ENCODE measurements around the gene EIF5AL1. TPM values are rescaled to one million over a fixed set of nuclear protein-coding genes. Genes with fewer than 3 reads are reported as not detected.
"Not testable (repeated sequence)": the region's sequence is repeated elsewhere in the genome, so short reads cannot be mapped to it uniquely, and the experiment has no call there.

The EIF5AL1 gene
- total RNA-seq, 1 donor from 2014 or later, result 0.34 TPM

DNA sequence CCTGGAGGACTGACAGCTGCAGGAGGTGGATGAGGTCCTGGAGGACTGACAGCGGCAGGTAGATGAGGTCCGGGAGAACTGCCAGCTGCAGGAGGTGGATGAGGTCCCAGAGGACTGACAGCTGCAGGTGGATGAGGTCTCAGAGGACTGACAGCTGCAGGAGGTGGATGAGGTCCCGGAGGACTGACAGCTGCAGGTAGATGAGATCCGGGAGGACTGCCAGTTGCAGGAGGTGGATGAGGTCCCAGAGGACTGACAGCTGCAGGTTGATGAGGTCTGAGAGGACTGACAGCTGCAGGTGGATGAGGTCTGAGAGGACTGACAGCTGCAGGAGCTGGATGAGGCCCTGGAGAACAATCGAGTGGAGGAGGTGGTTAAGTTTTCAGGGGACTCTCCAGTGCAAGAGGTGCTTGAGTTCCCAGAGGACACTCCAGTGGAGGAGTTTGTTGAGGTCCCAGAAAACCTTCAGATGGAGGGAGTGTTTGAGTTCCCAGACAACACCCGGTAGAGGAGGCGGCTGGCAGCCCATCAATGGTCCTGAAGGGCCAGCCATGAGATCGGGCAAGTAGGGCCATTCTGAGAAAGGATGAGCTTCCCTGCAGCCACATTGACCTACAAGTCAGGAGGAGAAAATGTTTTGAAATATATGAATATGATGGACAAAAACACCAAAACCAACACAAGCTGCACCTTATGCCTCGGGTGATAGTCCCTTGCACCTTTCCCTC, 4.7 kb upstream of the EIF5AL1 start:
- DNase-seq (ENCODE audit: low spot score), result no peak
- Mint-ChIP-seq H3K36me3 (ENCODE audit: low read depth) (no peaks in the 10 kb centered on the region), H3K4me3 (no peak overlapping the region), H3K27me3 (ENCODE audit: insufficient read depth) (peaks cover 15% of the 10 kb centered on the region), H3K27ac (no peak overlapping the region), H3K9me3 (no peaks in the 10 kb centered on the region), H3K4me1 (ENCODE audit: low read depth) (peaks cover 15% of the 10 kb centered on the region)
- intact Hi-C loops (cut with micrococcal nuclease), result no loop called here

DNA sequence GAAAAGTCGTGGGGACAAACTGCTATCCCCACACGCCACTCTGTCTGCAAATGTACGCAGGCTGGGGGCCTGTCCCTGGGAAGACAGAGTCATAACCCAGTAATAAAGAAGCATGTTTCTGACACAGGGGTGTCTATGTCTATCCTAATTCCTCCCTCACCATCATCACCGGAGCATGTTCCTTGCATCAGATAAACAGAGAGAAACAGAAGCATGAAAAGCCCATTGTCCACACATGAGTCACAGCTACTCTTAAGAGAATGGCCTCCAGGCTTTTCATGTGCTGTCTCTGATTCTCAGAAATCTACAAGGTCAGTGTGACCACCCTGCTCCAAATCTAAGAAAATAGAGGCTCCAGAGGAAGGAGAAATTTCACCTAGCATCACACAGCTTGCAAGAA, 4.1 kb upstream of the EIF5AL1 start:
- H3K27ac Mint-ChIP-seq; DNase-seq (ENCODE audit: low spot score); H3K36me3 Mint-ChIP-seq (ENCODE audit: low read depth); H3K9me3 Mint-ChIP-seq; intact Hi-C loops (cut with micrococcal nuclease); H3K4me3 Mint-ChIP-seq: not testable (repeated sequence)
- Mint-ChIP-seq H3K27me3 (ENCODE audit: insufficient read depth) (peaks cover 13% of the 10 kb centered on the region), H3K4me1 (ENCODE audit: low read depth) (peaks cover 15% of the 10 kb centered on the region)

DNA sequence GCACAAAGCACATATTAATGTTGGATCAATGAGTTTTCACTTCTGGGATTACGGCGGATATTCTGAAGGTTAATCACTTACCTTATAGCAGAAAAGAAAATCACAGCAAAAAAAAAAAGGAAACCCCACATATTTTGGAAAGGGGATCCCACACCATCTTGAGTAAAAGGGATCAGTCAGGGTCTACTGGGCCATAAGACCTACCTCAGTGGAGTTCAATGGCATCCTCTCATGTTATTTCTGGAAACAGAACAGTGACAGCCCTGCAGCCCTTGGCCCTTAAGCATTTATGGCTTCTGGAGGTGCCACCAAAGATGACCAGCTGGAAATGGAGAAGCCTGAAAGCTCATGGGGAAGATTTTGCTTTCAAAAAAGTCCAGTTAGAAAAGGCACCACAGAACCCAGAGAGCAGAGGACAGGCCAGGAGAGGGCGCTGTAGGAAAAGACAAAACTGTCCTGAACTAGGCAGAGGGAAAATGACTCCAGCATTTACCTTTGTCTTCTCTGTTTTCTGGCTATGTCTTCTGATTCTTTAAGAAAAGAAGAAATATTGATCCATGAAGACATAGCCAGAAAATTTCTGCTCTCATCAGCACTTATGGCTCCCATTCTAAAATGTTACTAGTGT, 2.9 kb upstream of the EIF5AL1 start:
- H3K4me3 Mint-ChIP-seq; intact Hi-C loops (cut with micrococcal nuclease); H3K27ac Mint-ChIP-seq; H3K36me3 Mint-ChIP-seq (ENCODE audit: low read depth); H3K27me3 Mint-ChIP-seq (ENCODE audit: insufficient read depth); DNase-seq (ENCODE audit: low spot score); H3K9me3 Mint-ChIP-seq: not testable (repeated sequence)
- H3K4me1 Mint-ChIP-seq (ENCODE audit: low read depth), result peaks cover 15% of the 10 kb centered on the region

DNA sequence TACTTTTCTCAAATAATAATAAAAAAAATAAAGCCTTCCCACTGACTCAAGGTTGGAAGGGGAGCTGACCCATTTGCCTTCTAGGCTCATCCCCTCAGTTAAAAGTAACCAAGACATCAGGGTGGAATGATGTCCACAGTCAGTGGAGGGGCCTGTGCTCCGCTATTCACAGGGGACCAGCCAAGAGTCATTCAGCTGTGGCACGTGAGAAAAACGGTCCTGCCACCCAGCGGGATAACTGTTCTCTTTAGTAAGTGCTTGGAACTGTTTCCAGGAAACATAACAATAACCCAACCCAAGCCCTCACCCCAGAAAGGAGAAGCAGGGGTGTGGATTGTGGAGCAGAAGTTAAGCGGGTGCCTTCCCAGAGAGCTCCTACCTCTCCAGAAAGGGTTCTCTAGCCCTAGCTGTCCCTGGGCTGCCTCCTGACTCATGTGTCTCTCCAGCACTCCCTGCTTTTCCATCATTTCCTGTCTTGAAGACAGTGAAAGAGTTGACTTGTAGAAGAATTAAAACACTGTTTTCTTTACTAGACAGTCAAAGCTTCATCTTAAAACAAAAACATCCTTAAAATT, 2.3 kb upstream of the EIF5AL1 start:
- H3K36me3 Mint-ChIP-seq (ENCODE audit: low read depth); H3K27ac Mint-ChIP-seq; H3K27me3 Mint-ChIP-seq (ENCODE audit: insufficient read depth); DNase-seq (ENCODE audit: low spot score); H3K9me3 Mint-ChIP-seq; H3K4me3 Mint-ChIP-seq; intact Hi-C loops (cut with micrococcal nuclease): not testable (repeated sequence)
- H3K4me1 Mint-ChIP-seq (ENCODE audit: low read depth), result peaks cover 15% of the 10 kb centered on the region

DNA sequence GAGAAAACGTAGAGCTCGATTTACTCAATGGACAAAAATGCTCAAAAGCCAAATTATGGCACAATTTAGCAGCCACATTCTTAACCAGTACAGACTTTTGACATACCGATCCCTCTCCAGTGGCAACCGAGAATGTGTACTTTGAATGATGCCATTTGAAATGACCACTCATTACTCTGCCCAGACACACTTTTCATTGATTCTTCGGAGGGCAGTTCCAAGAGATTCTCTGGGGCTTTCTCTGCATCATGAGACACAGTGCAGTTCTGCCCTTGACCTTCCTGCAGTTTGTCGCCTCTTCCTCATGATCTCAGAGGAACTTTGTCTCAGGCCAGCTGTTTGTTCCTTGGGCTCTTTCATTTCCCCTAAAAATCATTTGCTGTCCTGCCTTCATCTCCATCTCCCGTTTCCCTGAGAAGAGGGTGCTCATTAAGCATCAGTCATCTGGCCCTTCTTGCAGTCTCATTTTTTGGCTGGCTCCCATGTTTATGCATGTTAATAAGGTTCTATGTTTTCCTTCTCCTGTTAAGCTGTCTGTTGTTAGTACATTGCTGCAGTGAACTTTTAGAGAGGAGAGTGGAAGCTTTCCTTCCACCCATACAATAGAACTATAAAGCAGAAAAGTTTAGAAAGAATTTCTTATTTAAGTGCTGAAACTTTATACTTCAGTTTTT, 4.3 kb downstream of the EIF5AL1 start:
- intact Hi-C loops (cut with micrococcal nuclease); DNase-seq (ENCODE audit: low spot score); H3K27me3 Mint-ChIP-seq (ENCODE audit: insufficient read depth); H3K27ac Mint-ChIP-seq; H3K9me3 Mint-ChIP-seq; H3K4me3 Mint-ChIP-seq; H3K4me1 Mint-ChIP-seq (ENCODE audit: low read depth); H3K36me3 Mint-ChIP-seq (ENCODE audit: low read depth): not testable (repeated sequence)

DNA sequence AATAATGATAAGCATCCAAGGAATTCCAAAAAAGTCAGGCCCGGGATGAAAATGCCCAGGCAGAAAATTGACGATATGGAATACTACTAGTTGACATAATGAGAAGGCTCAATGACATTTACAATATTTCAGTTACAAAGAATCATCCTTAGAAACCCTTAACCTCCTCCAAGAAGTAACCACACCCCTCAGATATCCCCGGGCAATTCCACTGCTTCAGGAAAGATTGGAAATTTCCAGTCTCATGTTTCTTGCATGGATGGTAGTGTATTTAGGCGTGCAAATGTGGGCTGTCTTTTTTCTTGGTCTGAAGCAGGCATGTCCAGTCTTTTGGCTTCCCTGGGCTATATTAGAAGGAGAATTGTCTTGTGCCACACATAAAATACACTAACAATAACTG, 5.2 kb downstream of the EIF5AL1 start:
- H3K9me3 Mint-ChIP-seq; H3K27ac Mint-ChIP-seq; H3K4me3 Mint-ChIP-seq; intact Hi-C loops (cut with micrococcal nuclease); H3K36me3 Mint-ChIP-seq (ENCODE audit: low read depth); DNase-seq (ENCODE audit: low spot score); H3K27me3 Mint-ChIP-seq (ENCODE audit: insufficient read depth); H3K4me1 Mint-ChIP-seq (ENCODE audit: low read depth): not testable (repeated sequence)

DNA sequence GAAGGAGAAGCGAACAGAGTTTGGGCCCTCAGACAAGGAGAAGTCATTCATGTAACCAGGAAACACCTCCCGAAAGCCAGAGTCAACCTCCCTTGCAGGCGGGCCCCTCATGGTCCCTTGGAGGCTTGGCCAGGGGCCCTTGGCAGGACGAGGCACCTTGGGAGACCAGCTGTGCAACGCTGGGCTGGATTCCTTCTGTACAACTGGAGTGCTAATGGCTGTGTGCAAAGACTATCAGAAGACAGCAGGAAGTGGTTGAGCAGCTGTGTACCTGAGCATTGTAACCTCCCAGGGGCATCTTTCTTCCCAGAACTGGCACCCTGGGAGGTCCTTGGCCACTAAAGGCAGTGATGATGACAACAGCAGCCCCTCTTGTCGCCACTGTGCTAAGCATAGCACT, 9.4 kb downstream of the EIF5AL1 start:
- DNase-seq (ENCODE audit: low spot score); H3K4me3 Mint-ChIP-seq; intact Hi-C loops (cut with micrococcal nuclease); H3K27me3 Mint-ChIP-seq (ENCODE audit: insufficient read depth); H3K9me3 Mint-ChIP-seq; H3K36me3 Mint-ChIP-seq (ENCODE audit: low read depth); H3K27ac Mint-ChIP-seq; H3K4me1 Mint-ChIP-seq (ENCODE audit: low read depth): not testable (repeated sequence)

DNA sequence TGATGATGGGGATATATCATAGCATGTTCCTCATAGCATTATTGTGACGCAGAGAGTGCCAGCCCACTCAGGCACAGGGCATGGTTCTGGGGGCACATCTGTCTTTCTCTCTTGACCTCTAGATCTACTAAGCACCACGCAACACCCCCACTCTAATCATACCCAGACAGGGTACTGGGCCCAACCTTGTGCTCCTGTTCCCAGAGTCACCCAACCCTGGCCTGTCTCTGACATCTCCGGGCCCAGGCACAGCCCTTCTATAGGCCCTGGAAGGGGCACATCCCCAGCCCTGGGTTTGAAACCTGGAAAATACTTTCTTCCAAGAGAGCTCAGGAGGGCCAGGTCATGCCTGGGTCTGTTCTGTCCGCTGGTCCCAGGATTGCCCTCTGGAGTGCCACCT, 10.1 kb downstream of the EIF5AL1 start:
- H3K36me3 Mint-ChIP-seq (ENCODE audit: low read depth), result not testable (repeated sequence)

DNA sequence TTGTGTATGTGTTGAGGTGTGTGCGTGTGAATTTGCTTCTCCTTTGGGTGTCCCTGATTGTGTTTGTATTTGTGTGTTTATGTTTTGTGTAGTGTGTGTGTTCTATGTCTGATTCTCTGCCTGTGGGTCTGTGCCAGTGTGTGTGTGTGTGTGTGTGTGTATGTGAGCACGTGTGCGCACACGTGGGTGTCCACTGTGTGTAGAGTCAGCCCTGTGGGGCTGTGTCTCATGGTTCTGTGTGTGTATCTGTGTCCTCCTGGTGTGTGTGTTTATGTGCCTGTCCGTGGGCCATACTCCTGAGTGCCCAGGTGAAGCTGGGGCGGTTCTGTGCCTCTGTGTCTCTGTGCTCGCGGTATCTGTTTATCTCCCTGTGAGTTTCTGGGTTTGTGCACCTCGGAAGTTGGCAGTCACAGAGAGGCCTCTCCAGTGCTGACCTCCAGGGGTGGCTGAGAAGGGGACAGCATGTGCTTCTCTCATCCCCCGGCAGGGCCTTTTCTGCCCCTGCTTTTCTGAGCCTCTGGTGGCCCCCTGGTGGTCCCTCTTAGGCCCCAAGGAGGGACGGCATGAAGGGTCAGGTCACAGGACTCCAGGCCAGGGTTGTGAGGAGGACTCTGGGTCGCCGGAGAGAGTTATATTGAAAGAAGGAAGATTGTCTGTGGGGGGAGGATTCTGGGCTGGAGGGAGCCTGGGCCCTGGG, 11.0 kb downstream of the EIF5AL1 start:
- H3K36me3 Mint-ChIP-seq (ENCODE audit: low read depth); H3K27me3 Mint-ChIP-seq (ENCODE audit: insufficient read depth); DNase-seq (ENCODE audit: low spot score); H3K4me3 Mint-ChIP-seq; H3K9me3 Mint-ChIP-seq; H3K4me1 Mint-ChIP-seq (ENCODE audit: low read depth); intact Hi-C loops (cut with micrococcal nuclease); H3K27ac Mint-ChIP-seq: not testable (repeated sequence)

More for the DNA sequence above, 10.1 kb downstream of the EIF5AL1 start:
- H3K27me3 Mint-ChIP-seq (ENCODE audit: insufficient read depth); H3K4me3 Mint-ChIP-seq; DNase-seq (ENCODE audit: low spot score); H3K27ac Mint-ChIP-seq; H3K9me3 Mint-ChIP-seq; intact Hi-C loops (cut with micrococcal nuclease); H3K4me1 Mint-ChIP-seq (ENCODE audit: low read depth): not testable (repeated sequence)

DNA sequence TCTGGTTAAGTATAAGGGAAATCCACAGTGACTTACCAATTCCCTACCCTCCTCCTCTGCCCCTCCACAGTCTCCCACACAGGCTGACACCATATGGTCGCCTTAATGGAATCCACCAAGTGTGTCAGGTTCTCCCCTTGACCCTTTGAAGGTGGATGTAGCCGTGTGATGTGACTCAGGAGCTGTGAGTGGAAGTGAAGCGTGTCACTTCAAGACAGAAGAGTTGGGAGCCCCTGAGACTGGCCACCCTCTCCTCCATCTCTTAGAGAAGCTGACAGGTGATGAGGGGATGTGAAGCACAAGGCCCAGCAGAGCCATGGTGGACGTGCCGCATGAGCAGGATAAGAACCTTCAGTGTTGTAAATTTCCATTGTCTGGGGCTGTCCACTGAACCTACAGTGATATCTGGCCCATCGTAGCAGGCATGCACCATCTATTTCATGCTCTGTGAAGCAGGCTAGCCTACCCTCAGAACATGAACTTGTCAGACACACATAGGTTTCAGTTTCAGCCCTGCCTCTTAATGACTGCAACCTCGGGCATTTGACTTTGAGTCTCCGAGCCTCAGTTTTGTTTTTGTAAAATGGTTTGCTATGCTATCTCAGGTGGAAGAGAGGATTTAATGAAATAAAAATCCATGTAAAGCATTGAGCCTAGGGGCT, 12.8 kb downstream of the EIF5AL1 start:
- intact Hi-C loops (cut with micrococcal nuclease); H3K27ac Mint-ChIP-seq; H3K9me3 Mint-ChIP-seq; H3K4me1 Mint-ChIP-seq (ENCODE audit: low read depth); H3K36me3 Mint-ChIP-seq (ENCODE audit: low read depth); H3K27me3 Mint-ChIP-seq (ENCODE audit: insufficient read depth); DNase-seq (ENCODE audit: low spot score); H3K4me3 Mint-ChIP-seq: not testable (repeated sequence)

DNA sequence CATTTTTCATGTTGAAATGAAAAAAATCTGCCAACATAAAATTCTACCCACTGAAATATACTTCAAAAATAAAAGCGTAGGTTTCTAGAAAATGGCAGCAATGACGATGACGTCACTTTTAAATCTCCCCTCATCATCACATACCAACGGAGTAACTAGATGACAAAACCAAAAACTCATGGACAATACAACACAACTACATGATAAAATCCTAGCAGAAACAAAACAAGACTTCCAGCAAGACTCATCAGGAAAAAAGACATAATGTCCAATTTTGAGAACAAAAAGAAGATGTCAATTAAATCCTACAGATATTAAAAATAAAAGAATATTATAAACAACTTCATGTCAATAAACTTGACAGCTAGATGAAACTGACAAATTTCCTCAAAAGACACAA, 15.9 kb downstream of the EIF5AL1 start:
- H3K9me3 Mint-ChIP-seq; H3K4me1 Mint-ChIP-seq (ENCODE audit: low read depth); H3K36me3 Mint-ChIP-seq (ENCODE audit: low read depth); H3K4me3 Mint-ChIP-seq; intact Hi-C loops (cut with micrococcal nuclease); DNase-seq (ENCODE audit: low spot score); H3K27me3 Mint-ChIP-seq (ENCODE audit: insufficient read depth); H3K27ac Mint-ChIP-seq: not testable (repeated sequence)

DNA sequence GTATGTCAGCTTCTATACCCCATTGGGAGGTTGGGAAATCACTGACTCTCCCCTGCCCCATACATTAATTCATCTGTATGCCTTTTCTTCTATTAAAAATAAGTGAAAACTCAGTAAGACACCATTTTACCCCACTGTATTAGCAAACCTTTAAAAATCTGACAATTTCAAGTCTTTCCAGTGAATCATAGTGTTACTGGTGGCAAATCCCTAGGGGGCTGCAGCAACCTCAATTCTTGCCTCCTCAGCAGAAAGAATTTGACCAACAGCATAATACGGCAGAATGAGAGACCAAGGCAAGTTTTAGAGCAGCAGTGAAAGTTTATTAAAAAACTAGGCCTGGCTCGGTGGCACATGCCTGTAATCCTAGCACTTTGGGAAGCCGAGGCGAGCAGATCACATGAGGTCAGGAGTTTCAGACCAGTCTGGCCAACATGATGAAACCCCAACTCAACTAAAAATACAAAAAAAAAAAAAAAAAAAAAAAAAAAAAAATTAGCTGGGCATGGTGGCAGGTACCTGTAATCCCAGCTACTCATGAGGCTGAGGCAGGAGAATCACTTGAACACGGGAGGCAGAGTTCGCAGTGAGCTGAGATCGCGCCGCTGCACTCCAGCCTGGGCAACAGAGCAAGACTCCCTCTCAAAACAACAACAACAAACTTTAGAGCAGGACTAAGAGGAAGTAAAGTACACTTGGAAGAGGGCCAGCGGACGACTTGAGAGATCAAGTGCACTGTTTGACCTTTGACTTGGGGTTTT, 21.0 kb downstream of the EIF5AL1 start:
- intact Hi-C loops (cut with micrococcal nuclease); H3K4me1 Mint-ChIP-seq (ENCODE audit: low read depth); DNase-seq (ENCODE audit: low spot score); H3K27ac Mint-ChIP-seq; H3K4me3 Mint-ChIP-seq; H3K36me3 Mint-ChIP-seq (ENCODE audit: low read depth); H3K9me3 Mint-ChIP-seq: not testable (repeated sequence)
- peaks cover 14% of the 10 kb centered on the region for H3K27me3 Mint-ChIP-seq (ENCODE audit: insufficient read depth)
